GM18868 (cell line): ENCODE data around the gene EPN2.
A peak's percentile ranks its signal among the peaks of the same experiment; 100 is the strongest.

Experiments used
- ATAC-seq: cut with Tn5 transposase; IDR thresholded peaks from one replicate; pipeline ENCODE4 v1.9.1; 2021; ENCODE audit warnings: mild to moderate bottlenecking, moderate library complexity; ENCODE audit not compliant: unreplicated experiment

The EPN2 gene

DNA sequence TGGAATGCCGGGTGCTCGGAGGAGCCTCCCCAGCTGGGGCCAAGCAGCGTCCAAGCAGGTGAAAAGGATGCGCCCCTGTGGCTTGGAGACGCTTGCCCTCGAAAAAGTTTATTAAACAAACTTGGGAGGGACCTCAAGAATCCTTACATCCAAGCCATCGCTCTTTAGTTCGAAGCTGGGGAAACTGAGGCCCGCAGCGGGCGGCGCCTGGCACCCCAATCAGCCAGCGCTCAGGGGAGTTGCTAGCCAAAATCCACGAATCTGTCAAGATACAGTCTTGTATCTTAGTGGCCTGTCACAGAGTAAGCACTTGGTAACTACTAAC is 125.9 kb downstream of the EPN2 start:
- ATAC-seq, result no peak

DNA sequence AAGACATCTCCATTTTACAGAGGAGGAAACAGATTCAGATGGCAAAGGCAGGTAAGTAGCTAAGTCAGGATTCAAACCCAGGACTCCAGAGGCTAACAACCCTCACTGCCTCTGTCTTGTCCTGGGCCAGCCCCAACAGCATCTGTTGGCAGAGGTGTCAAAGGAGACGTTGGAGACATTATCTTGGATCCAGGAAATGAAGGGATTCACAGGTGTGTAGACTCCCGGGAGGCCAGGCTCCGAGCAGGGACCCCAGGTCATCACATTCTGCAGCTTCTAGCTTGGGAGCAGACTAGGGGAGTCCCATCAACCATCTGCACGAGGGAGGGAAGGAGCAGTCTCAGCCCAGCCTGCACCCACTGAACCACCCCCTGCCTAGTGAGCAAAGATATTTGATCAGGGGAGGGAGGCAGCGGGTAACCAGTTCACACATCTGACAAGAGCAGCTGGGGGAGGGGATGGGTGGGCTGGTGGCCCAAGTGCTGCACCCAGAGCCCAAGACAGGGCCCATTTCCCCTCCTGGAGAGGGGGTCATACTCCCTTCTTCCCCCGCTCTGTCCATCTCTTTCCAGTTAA is 126.4 kb downstream of the EPN2 start:
- no peak for ATAC-seq

DNA sequence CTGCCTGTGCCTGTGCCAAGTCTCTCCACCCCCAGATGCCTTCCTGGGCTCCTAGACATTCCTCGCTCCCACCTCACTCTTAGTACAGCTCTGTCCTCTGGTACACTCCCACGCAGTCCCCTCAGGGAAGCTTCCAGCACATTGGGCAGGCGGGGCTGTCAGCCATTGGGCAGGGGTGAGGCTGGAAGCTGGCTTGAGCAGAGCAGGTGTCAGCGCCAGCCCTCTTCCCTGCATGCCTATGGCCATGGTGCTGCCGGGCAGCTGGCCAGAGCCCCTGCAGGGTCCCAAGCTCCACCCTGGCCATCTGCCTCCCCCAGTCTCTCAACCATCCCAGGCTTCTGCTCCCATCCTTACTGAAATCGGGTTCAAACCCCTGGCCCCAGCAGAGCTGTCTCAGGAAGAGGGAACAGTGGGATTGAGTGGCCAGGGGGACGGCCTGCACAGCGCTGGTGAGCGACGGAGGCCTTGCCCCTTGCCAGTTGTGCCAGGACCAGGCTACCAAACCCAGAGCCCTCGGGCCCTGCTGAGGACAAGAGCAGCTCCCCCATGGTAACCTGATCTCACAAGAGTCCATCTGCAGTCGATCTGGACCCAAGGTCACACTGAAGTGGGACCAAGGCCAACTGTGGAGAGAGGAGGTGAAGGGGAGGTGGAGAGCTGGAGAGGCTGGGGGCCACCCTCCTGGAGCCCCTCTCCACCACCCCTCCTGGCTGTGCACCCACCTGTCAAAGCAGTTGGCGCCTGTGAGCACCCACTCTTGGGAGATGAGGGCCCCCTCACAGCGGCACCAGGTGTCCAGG is 127.7 kb downstream of the EPN2 start:
- ATAC-seq, result no peak

DNA sequence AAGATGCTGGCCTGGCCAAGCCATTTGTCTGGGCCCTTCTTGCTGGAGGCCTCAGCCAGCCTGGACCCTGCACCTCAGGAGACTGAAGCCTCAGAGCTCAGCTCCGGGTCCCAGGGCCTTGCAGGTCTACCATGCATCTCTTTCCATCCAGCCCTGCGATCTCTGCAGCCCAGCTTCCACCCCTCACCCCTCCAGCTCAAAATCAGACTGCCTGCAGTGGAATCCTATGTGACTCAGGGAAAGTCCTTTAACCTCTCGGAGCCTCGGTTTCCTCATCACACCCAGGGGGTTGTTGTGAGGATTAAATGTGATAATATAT is 128.3 kb downstream of the EPN2 start:
- no peak for ATAC-seq

DNA sequence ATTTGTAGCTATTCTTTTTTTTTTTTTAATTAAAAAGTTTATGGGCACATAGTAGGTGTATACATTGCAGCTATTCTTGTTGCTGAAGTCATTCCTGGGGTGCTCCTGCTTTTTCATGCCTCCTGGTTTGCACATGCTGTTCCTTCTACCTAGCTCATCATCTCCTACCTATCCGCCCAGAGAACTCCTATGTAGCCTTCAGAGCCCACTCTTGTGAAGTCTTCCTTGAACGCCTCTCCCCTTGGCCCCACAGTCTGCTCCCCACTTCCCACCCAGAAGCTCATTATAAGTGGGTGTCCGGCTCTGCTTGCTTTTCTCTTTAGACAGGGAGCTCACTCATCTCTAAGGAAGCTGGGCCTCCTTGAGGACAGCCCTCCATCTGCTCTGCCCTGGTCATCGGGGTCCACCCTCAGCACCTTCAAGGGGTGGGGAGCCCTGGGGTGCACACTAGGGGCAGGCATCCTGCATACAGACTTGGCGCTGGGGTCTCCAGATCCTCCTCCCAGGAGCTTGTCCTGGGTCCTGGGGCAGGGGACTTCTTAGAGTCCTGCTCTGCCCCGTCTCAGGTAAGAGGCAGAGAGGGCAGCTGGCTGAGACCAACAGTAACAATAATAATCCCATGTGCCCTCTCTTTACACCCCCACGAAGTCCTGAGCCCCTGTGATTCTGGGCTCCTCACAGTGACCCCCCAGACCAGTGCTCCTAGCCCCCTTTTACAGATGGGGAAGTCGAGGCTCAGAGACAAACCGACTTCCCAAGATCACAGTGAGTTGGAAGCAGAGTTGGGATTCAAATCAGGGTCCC is 128.9 kb downstream of the EPN2 start:
- ATAC-seq, result no peak

DNA sequence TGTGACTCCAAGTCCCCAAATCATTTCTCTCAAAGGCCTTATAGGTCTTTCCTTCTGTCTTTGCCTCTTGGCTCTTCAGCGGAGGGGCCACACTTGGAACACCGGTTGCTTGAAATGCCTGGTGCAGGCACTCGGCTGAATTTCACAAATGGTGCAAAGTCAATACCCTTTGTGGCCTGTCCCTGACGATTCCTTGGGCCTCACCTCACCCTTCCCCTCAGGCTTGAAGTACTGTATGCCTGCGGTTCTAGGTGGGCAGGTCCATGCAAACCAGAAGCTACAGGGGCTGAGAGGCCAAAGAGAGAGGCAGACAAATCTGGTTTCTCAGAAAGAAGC is 129.4 kb downstream of the EPN2 start:
- ATAC-seq, result no peak

DNA sequence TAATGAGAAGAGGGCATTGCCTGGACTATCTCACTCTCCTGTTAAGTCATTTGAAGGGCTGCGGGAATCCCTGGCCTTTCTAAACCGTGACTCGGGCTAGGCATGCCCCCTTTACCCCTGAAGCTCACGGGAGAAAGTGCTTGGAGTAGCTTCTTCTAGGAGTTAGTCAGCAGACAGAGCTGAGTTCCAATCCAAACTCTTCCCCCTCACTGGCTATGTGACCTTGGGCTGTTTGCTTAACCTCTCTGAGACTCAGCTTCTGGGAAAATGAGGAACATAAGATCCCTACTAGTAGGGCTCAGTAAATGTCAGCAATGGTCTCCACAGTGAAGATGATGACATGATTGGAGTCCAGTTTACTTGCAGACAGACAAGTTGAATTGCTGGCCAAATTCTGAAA is 131.1 kb downstream of the EPN2 start:
- no peak for ATAC-seq

DNA sequence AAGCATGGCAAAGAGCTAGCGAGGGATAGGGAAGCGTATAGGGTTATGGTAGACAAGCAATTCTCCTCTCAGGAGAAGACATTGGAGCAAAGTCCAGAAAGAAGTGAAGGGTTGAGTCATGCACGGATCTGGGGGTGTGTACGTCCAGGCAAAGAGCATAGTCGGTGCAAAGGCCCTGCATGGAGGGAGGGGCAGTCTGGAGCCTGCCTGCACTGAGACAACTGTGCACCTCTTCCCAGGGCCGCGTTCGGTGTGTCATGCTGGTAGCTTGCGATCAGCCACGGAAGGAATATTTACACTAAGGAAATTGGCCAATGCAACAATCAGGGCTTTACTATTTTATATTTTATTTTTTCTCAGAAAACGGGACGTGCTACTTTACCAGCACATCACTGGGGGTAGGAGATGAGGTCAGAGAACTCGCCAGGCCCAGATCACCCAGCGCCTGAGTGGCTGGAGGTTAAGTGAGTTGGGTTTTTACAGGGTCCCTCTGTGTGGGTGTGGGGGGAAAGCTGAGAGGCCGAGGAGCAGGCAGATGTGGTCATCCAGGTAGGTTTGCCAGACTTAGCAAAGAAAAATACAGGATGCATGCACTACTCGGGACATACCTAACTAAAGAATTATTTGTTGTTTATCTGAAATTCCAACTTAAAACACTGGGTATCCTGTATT is 132.1 kb downstream of the EPN2 start:
- no peak for ATAC-seq

DNA sequence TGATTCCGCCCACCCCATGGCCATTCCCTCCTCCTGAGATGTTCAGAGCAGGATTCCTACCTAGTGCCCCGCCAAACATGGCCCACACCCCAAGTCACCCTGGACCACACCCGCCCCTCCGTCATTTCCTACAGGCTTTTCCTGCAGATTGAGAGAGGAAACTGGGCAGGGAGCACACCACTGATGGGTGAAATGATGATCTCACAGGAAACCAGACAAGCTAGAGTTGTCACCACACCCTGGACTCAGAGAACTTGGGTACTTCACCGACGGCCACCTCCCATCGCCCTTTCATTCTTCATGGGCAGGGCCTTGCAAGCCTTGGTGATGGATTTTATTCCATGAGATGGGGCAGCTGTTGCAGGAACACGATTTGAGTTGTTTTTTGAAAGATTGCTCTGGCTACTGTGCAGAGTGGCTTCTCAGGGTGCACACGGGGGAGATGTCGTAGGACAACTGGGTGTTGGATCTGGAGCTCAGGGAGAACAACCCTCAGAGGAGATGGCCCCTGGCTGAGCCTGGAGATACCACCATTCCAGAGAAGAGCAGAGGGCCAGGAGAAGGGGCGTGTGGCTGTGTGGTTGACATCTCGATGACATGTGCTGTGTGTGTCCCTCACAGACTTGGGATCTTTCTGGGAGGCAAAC is 132.8 kb downstream of the EPN2 start:
- ATAC-seq, result no peak

DNA sequence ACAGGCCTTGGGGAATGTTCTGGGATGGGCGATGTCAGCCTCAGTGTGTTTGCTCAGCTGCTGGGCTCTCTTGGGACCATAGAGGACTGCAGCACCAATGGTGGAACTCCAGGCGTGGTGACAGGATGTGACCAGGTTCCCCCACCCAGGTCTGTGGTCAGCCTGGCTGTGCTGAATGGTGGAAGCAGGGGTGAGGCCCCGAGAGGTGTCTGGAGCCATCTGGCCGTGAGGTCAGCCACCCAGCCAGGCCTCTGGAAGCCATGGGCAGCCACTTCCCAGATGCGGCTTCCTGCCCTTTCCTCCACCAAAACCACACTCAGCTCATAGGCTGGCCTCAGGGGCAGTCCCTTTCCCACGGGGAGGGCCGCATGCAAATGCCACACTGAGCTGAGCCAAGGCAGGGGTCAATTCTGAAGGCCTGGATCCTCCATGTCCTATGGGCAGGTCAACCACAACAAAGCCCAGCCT is 133.4 kb downstream of the EPN2 start:
- ATAC-seq, result no peak

DNA sequence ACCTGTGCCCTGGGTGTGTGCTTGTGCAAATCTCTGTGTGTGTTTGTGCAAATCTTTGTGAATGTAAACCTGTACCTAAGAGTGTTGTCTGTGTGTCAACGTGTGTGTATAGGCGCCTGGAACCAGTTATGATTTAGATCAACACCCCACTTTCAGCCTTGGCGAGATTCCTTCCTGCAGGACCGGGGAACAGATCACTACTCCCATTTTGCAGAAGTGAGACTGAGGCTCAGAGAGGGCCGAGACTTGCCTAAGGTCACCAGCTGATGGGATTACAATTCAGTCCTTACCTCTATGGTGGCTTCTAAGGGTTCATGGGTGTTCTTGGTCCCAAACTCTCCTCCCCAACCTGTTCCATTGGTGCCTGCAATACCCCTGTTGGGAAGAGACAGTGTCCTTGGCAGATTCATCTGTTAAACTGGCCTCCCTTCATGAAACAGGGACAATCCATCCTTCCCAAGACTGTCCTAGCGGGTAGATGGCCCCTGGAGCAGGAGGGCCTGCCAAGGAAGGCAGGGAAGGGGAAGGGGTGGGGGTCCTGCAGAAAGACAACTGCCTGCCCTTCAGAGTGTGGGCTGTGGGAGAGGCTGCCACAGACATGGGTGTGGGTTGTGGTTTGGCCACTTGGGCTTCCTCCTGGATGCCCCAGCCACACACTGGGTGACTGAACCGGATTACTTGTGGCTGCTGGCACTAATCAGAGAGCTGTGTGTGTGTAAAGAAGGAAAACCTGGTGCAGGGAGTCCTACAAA is 134.3 kb downstream of the EPN2 start:
- no peak for ATAC-seq

DNA sequence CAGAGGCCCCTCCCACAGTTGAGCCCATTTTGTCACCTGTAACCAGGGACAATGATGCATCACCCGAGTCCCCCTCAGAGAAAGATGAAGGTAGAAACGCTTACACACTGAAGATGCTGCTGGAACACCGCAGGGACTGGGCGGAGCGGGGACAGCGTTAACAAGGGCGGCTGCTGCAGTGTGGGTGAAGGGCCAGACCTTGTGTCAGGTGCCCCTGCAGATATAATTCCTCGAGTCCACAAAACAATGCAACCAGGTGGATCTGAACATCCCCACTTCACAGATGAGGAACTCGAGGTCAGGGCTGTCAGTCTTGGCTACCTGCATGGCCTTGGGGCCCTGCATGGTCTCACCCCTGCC is 134.8 kb downstream of the EPN2 start:
- ATAC-seq, result no peak

DNA sequence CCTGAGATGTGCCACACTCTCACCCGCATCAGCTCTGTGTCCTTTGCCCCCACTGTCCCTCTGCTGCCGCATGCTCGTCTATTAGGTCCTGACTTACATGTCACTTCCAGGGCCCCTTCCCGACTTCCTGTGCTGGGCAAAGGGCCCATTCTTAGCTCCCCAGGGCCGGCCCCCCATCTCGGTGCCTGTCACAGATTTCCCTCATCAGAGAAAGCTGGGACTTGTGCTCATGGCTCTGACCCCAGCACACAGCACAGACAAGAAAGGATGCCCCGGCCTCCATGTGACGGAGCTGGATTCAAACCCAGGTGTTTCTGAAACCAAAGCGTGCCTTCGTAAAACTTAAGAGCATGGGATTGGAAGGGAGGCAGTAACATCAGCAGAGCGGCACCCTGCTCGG is 135.3 kb downstream of the EPN2 start:
- no peak for ATAC-seq

DNA sequence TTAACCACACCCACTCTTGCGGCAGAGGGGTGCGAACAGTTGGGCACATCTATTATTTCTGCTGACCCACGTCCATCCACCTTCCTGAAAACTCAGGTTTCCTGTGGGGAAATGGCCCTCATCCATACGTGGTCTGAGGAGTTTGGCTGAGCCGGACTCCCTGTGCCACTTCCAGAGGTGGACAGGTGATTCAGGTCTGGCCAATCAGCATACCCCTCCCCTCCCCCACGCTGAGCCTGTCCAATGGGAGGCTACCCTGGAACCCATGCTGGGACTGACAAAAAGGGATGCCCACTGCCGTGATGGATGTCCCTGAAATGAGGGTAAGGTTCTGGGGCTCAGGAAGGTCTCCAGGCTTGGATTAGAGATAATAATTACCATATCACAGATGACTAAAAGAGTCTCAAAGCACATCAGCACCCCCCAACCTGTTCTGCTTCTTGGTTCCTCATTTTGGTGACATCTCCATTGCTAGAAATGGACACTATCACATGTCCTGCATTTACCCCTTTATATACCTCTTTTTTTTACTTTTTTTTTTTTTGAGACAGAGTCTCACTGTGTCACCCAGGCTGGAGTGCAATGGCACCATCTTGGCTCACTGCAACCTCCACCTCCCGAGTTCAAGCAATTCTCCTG is 135.8 kb downstream of the EPN2 start:
- no peak for ATAC-seq

DNA sequence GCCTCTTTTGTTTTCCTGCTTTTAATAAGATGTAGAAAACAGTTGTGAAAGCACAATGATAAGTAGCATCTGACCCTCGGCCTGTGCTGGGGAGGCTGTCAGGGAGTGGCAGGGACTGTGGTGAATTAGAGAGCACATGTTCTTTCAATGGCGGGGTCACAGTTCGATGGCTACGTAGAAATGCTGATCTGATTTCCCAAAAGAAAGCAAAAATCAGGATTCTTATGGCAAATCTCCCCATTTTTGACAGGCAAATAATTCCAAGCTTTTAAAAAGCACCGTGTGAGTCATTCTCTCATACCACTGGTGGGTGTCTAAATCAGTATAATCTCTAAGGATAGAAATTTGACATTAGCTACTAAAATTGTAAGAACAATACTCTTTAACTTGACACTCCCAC is 137.0 kb downstream of the EPN2 start:
- ATAC-seq, result no peak

DNA sequence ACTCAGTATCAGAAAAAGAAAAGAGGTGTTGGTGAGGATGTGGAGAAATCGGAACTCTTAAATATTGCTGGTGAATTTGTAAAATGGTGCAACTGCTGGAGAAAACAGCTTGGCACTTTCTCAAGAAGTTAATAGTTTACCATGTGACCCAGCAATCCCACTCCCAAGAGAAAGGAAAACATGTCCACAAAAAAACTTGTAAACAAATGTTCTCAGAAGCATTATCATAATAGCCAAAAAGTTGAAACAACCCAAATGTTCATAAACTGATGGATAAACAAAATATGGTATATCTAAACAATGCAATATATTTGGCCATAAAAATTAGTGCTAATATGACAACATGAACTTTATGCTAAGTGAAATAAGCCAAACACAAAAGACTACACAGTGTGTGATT is 138.6 kb downstream of the EPN2 start:
- ATAC-seq, result no peak

DNA sequence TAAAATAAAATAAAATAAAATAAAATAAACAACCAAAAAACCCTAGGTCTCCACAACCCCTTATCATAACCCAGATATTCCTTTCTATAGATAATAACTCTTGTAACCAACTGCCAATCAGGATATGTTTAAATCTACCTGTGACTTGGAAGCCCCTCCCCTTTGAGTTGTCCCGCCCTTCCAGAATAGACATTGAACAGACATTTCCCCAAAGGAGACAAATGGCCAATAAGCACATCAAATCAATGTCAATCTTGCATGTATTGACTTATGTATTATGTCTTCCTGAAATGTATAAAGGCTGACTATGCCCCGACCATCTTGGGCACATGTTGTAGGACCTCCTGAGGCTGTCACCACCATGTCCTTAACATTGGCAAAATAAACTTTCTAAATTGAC is 139.6 kb downstream of the EPN2 start:
- ATAC-seq, result no peak

DNA sequence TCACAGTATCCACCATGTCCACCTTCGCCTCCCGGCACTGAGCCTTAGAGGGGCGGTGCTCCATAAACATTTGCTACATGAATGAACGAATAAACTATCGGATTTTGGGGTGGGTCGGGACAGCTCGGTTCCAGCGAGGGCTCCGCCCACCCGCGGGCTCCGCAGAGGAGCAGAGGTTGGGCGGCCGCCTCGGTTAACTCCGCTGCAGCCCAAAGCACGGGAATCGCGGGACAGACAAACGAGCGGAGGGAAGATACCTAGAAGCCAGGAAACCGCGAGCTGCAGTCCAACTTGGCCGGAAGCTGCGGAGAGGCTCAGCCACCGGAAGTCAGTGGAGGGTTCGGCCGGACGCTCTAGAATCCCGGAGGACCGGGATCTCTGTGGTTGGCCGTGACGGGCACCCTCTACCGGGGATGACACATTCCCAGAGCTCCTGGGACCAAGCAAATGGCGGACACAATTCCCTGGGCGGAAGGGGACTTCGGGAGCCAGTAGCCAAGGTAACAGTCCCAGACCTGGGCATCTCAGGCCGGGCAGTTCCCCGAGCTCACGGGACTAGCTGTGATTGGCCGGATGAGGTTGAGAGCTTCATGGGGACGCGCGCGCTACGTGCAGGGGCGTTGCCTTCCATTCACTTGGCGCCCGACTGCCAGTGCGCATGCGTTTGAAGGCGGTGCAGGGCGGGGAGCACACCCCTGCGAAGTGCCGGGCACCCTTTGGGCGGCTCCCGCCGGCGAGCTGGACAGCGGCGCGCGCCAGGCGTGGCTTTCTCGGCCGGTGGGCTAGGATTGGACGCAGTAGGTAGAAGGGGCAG is 140.6 kb downstream of the EPN2 start:
- ATAC-seq, result peak; percentile 93
